C4-2B (cell line): Measurements from ENCODE around the gene CNOT3.

Experiments
- ZFX ChIP-seq: fragments of 450-650 bp; IDR thresholded peaks from 2 replicates; pipeline ENCODE4 v1.6.1; 2017
- TF ChIP-seq, protein P1 (sequence below): fragments of 450-650 bp; conservative IDR thresholded peaks from 2 replicates; pipeline ENCODE4 v1.5.1; 2017; ENCODE audit warnings: mild to moderate bottlenecking

GRCh38 chr19:54149021-54149812 lies 11.7 kb downstream of the CNOT3 start:
- TF ChIP-seq, protein P1, sequence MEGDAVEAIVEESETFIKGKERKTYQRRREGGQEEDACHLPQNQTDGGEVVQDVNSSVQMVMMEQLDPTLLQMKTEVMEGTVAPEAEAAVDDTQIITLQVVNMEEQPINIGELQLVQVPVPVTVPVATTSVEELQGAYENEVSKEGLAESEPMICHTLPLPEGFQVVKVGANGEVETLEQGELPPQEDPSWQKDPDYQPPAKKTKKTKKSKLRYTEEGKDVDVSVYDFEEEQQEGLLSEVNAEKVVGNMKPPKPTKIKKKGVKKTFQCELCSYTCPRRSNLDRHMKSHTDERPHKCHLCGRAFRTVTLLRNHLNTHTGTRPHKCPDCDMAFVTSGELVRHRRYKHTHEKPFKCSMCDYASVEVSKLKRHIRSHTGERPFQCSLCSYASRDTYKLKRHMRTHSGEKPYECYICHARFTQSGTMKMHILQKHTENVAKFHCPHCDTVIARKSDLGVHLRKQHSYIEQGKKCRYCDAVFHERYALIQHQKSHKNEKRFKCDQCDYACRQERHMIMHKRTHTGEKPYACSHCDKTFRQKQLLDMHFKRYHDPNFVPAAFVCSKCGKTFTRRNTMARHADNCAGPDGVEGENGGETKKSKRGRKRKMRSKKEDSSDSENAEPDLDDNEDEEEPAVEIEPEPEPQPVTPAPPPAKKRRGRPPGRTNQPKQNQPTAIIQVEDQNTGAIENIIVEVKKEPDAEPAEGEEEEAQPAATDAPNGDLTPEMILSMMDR: no peak
- no peak for TF ChIP-seq ZFX
